Lung (tissue), 12 donors: ENCODE results near the gene YY1. TPM values are rescaled to one million over a fixed set of nuclear protein-coding genes. Genes with fewer than 3 reads are reported as not detected.

Experiments used
- ATAC-seq: fragments of 200-7000 bp; cut with Tn5 transposase; one replicate; pipeline ENCODE4 v1.9.1; 2020; ENCODE audit warnings: moderate number of reproducible peaks; ENCODE audit not compliant: insufficient read depth, low FRiP score
- DNase-seq, 3 donors: peaks; one replicate each; pipeline ENCODE4 v3.0.0-alpha.2; 2013 to 2017
- H3K27ac ChIP-seq, 2 donors: one replicate each; pipeline ENCODE4 v1.5.1; 2013; ENCODE audit warnings: mild to moderate bottlenecking in 2 of 2, moderate library complexity in 2 of 2, control low read depth in 1 of 2, inconsistent platforms in 1 of 2, low read depth in 1 of 2, low read length in 1 of 2
- H3K27me3 ChIP-seq, 3 donors: one replicate each; pipeline ENCODE4 v1.5.1; 2013; ENCODE audit warnings: low read length in 2 of 3; ENCODE audit not compliant: control insufficient read depth in 3 of 3, insufficient read depth in 3 of 3
- H3K36me3 ChIP-seq, 4 donors: one replicate each; pipeline ENCODE4 v1.5.1; 2013; ENCODE audit warnings: low read length in 4 of 4, mild to moderate bottlenecking in 1 of 4, moderate library complexity in 1 of 4; ENCODE audit not compliant: control insufficient read depth in 4 of 4, insufficient read depth in 4 of 4
- H3K4me1 ChIP-seq, 5 donors: one replicate each; pipeline ENCODE4 v1.5.1; 2013; ENCODE audit warnings: low read length in 5 of 5, mild to moderate bottlenecking in 2 of 5, moderate library complexity in 1 of 5; ENCODE audit not compliant: control insufficient read depth in 5 of 5, insufficient read depth in 5 of 5
- H3K4me3 ChIP-seq: one replicate; pipeline ENCODE4 v1.5.1; 2013; ENCODE audit warnings: mild to moderate bottlenecking, control low read depth, moderate library complexity
- H3K9ac ChIP-seq, 2 donors: one replicate each; pipeline ENCODE4 v1.5.1; 2013; ENCODE audit warnings: low read length in 2 of 2, control low read depth in 1 of 2; ENCODE audit not compliant: insufficient read depth in 1 of 2
- H3K9me3 ChIP-seq, 4 donors: one replicate each; pipeline ENCODE4 v1.5.1; 2013; ENCODE audit warnings: low read length in 3 of 4, mild to moderate bottlenecking in 1 of 4, moderate library complexity in 1 of 4; ENCODE audit not compliant: control insufficient read depth in 4 of 4, insufficient read depth in 3 of 4
- CTCF ChIP-seq: IDR thresholded peaks from 2 replicates; pipeline ENCODE4 v1.5.1; 2012; ENCODE audit warnings: mild to moderate bottlenecking; ENCODE audit errors: control extremely low read depth, extremely low read depth
- WGBS, 2 donors: extraction: QIAGEN DNeasy Blood & Tissue Kit; methylation state at CpG; one replicate each; pipeline ENCODE4 v1.1.7; 2013; 5-methylcytosine and 5-hydroxymethylcytosine counted together
- polyA plus RNA-seq, 2 donors: library from polyadenylated mRNA; stranded (reverse); fragments of 200-250 nt; gene quantifications; one replicate each; pipeline ENCODE4 v1.2.1, GENCODE V29; 2013
- total RNA-seq, 2 donors: library from RNA; depleted of rRNA in 1 of 2; stranded (reverse); fragments of >200 nt in 1 of 2; gene quantifications; one replicate each; pipeline ENCODE4 v1.2.1, GENCODE V29; 2014 to 2021
- donor health status: control.
- donor health status: control.
- donor health status: Bipolar disorder and iron deficiency.
- donor health status: healthy.
- donor health status: DM: yes; HTN: yes; CAD: no.

YY1 gene
- total and polyA plus RNA-seq, 4 donors, result 22.9 to 62.9 (median 34.6) TPM

DNA sequence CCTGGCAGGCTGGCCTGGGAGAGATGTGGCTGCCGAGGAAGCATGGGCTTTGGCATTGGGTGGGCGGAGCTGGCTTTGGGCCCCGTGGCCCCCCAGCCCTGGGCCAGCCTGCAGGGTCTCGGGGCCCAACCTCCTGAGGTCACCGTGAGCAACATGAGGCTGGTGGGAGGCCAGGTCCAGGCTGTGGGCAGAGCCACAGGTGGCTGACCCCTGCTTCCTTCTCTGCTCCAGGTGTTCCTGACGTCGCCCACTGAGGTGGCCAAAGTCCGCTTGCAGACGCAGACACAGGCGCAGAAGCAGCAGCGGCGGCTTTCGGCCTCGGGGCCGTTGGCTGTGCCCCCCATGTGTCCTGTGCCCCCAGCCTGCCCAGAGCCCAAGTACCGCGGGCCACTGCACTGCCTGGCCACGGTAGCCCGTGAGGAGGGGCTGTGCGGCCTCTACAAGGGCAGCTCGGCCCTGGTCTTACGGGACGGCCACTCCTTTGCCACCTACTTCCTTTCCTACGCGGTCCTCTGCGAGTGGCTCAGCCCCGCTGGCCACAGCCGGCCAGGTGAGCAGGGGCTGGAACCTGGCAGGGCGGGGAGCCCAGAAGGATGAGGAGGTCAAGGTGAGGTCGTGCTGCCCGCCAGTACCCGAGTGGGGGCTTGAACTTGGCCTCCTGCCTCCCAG lies 89.7 kb downstream of the YY1 start:
- H3K27me3 ChIP-seq, result no peaks in the 10 kb centered on the region
- DNase-seq (no peak), ATAC-seq (no peak)
- H3K4me1 ChIP-seq, result peaks cover 0 to 5% (median 0%) of the 10 kb centered on the region in 5 donors
- H3K4me3 ChIP-seq, result no peak overlapping the region
- peaks cover 0 to 13% (median 0%) of the 10 kb centered on the region in 4 donors for H3K36me3 ChIP-seq
- no peak overlapping the region for H3K27ac ChIP-seq
- no peak for TF ChIP-seq CTCF
- 87 to 91% methylated on average over 32 of the region's 32 CpGs for WGBS, 2 donors
- H3K9me3 ChIP-seq, result no peaks in the 10 kb centered on the region
- H3K9ac ChIP-seq, result no peak overlapping the region

GRCh38 chr14:100329233-100330006 lies 90.5 kb downstream of the YY1 start:
- H3K9ac ChIP-seq, result no peak overlapping the region
- WGBS, 2 donors, result 86 to 94% methylated on average over 35 to 36 of the region's 36 CpGs
- no peaks in the 10 kb centered on the region for H3K9me3 ChIP-seq
- no peak overlapping the region for H3K4me3 ChIP-seq
- H3K36me3 ChIP-seq, result peaks cover 0 to 18% (median 0%) of the 10 kb centered on the region in 4 donors
- H3K27me3 ChIP-seq, result no peaks in the 10 kb centered on the region
- no peak overlapping the region for H3K27ac ChIP-seq
- no peak for TF ChIP-seq CTCF
- no peak for DNase-seq
- H3K4me1 ChIP-seq, result peaks cover 0 to 10% (median 0%) of the 10 kb centered on the region in 5 donors
- ATAC-seq, result no peak

DNA sequence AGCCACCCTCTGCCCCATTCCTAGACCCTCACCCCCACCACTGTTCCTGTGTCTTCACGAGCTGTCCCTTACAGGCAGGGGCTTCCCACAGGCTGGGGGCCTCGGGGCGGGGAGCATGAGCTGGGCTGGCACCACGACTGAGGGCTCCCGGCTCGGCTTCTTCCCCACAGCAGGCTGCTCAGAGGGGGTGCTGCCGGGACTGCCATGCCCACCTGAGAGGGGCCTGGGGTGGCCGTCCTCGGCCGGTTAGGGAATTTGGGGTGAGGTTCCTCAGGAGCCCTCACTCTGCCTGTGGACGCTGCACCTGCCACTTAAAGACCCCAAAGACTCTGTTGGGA lies 91.0 kb downstream of the YY1 start:
- DNase-seq, result no peak

More for the DNA sequence above, 91.0 kb downstream of the YY1 start:
- Histone ChIP-seq H3K27me3 (no peaks in the 10 kb centered on the region), H3K9ac (no peak overlapping the region), H3K27ac (no peak overlapping the region), H3K9me3 (no peaks in the 10 kb centered on the region), H3K36me3 (peaks cover 0 to 23% (median 0%) of the 10 kb centered on the region in 4 donors), H3K4me1 (peaks cover 0 to 10% (median 0%) of the 10 kb centered on the region in 5 donors), H3K4me3 (no peak overlapping the region)
- ATAC-seq, result no peak
- no peak for TF ChIP-seq CTCF
- WGBS, 2 donors, result 90% methylated on average over 11 of the region's 11 CpGs
